Liver (tissue), 3 donors: ENCODE results near the gene CLMN.

Experiments
- CTCF ChIP-seq: fragments of 150-350 bp; IDR thresholded peaks from 2 replicates; pipeline ENCODE4 v1.5.1; 2017; ENCODE audit warnings: improper control_type of control experiment, low read depth, low read length; ENCODE audit not compliant: missing input control
- EGR1 ChIP-seq, 2 donors: IDR thresholded peaks; 2 replicates each; pipeline ENCODE4 v1.6.1; 2016 to 2018; ENCODE audit warnings: antibody characterized with exemption in 2 of 2, low read depth in 2 of 2
- FOXA1 ChIP-seq: IDR thresholded peaks from 2 replicates; pipeline ENCODE4 v1.6.1; 2016; ENCODE audit warnings: antibody characterized with exemption
- GABPA ChIP-seq, 2 donors: IDR thresholded peaks in 1 of 2; conservative IDR thresholded peaks in 1 of 2; 2 replicates each; pipeline ENCODE4 v1.6.1; 2016; ENCODE audit warnings: antibody characterized with exemption in 2 of 2, mild to moderate bottlenecking in 1 of 2, moderate library complexity in 1 of 2
- HNF4A ChIP-seq, 2 donors: conservative IDR thresholded peaks; 2 replicates each; pipeline ENCODE4 v1.6.1; 2016; ENCODE audit warnings: antibody characterized with exemption in 2 of 2, mild to moderate bottlenecking in 2 of 2
- NR2F2 ChIP-seq: IDR thresholded peaks from 2 replicates; pipeline ENCODE4 v1.6.1; 2016; ENCODE audit warnings: antibody characterized with exemption
- RAD21 ChIP-seq, 2 donors: IDR thresholded peaks; 2 replicates each; pipeline ENCODE4 v1.6.1; 2016; ENCODE audit warnings: antibody characterized with exemption in 2 of 2, mild to moderate bottlenecking in 2 of 2
- SP1 ChIP-seq: IDR thresholded peaks from 2 replicates; pipeline ENCODE4 v1.6.1; 2018; ENCODE audit warnings: antibody characterized with exemption, mild to moderate bottlenecking
- TAF1 ChIP-seq: conservative IDR thresholded peaks from 2 replicates; pipeline ENCODE4 v1.6.1; 2016; ENCODE audit warnings: antibody characterized with exemption, mild to moderate bottlenecking
- YY1 ChIP-seq: IDR thresholded peaks from 2 replicates; pipeline ENCODE4 v1.6.1; 2016; ENCODE audit warnings: antibody characterized with exemption, mild to moderate bottlenecking
- ZBTB33 ChIP-seq: IDR thresholded peaks from 2 replicates; pipeline ENCODE4 v1.6.1; 2016; ENCODE audit warnings: antibody characterized with exemption
- TF ChIP-seq, protein P1 (sequence below): IDR thresholded peaks from 2 replicates; pipeline ENCODE4 v1.6.1; 2016; ENCODE audit warnings: antibody characterized with exemption
- TF ChIP-seq, protein P2 (sequence below): IDR thresholded peaks from 2 replicates; pipeline ENCODE4 v1.6.1; 2016; ENCODE audit warnings: antibody characterized with exemption, mild to moderate bottlenecking
- donor health status: healthy.
- donor health status: healthy.

- no peak for TF ChIP-seq CTCF
- no peak for TF ChIP-seq HNF4A (conservative IDR thresholded peaks at IDR 0.05)
- TF ChIP-seq TAF1 = no peak
- no peak for TF ChIP-seq RAD21 (IDR thresholded peaks at IDR 0.05)
- TF ChIP-seq SP1 = no peak
- no peak for TF ChIP-seq ZBTB33
- no peak for TF ChIP-seq FOXA1
- no peak for TF ChIP-seq EGR1 (IDR thresholded peaks at IDR 0.05; ENCODE audit: low read depth in 2 of 2)
- TF ChIP-seq, protein P1, sequence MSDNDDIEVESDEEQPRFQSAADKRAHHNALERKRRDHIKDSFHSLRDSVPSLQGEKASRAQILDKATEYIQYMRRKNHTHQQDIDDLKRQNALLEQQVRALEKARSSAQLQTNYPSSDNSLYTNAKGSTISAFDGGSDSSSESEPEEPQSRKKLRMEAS = no peak
- TF ChIP-seq YY1 = no peak
- TF ChIP-seq, protein P2, sequence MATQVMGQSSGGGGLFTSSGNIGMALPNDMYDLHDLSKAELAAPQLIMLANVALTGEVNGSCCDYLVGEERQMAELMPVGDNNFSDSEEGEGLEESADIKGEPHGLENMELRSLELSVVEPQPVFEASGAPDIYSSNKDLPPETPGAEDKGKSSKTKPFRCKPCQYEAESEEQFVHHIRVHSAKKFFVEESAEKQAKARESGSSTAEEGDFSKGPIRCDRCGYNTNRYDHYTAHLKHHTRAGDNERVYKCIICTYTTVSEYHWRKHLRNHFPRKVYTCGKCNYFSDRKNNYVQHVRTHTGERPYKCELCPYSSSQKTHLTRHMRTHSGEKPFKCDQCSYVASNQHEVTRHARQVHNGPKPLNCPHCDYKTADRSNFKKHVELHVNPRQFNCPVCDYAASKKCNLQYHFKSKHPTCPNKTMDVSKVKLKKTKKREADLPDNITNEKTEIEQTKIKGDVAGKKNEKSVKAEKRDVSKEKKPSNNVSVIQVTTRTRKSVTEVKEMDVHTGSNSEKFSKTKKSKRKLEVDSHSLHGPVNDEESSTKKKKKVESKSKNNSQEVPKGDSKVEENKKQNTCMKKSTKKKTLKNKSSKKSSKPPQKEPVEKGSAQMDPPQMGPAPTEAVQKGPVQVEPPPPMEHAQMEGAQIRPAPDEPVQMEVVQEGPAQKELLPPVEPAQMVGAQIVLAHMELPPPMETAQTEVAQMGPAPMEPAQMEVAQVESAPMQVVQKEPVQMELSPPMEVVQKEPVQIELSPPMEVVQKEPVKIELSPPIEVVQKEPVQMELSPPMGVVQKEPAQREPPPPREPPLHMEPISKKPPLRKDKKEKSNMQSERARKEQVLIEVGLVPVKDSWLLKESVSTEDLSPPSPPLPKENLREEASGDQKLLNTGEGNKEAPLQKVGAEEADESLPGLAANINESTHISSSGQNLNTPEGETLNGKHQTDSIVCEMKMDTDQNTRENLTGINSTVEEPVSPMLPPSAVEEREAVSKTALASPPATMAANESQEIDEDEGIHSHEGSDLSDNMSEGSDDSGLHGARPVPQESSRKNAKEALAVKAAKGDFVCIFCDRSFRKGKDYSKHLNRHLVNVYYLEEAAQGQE = no peak
- no peak for TF ChIP-seq NR2F2
- TF ChIP-seq GABPA (IDR thresholded peaks at IDR 0.05 in 1 of 2, conservative IDR thresholded peaks at IDR 0.05 in 1 of 2) = no peak
Measured at GRCh38 chr14:95182379-95182778, 137.3 kb downstream of the CLMN start.
